Heart right ventricle (tissue), 16 donors: Measurements from ENCODE around the gene BTBD9. TPM values are rescaled to one million over a fixed set of nuclear protein-coding genes. Genes with fewer than 3 reads are reported as not detected.

ENCODE experiments used
- ATAC-seq, 8 donors: fragments of 200-7000 bp; cut with Tn5 transposase; one replicate each; pipeline ENCODE4 v1.9.1; 2020; ENCODE audit warnings: mild to moderate bottlenecking in 8 of 8, moderate library complexity in 8 of 8, moderate number of reproducible peaks in 1 of 8
- DNase-seq, 2 donors: peaks; one replicate each; pipeline ENCODE4 v3.0.0-alpha.2; 2020
- H3K27ac ChIP-seq, 10 donors: fragments of 200-600 bp; sonication (generic) in 2 of 10; one replicate each; pipeline versions ENCODE4 v1.5.0 to v1.8.0; 2020 to 2022; ENCODE audit warnings: mild to moderate bottlenecking in 3 of 10
- H3K27me3 ChIP-seq, 7 donors: fragments of 200-600 bp; one replicate each; pipeline ENCODE4 v1.8.0; 2021 to 2022; ENCODE audit warnings: mild to moderate bottlenecking in 2 of 7
- H3K36me3 ChIP-seq, 9 donors: fragments of 200-600 bp; sonication (generic) in 1 of 9; one replicate each; pipeline versions ENCODE4 v1.5.0 to v1.8.0; 2020 to 2022; ENCODE audit warnings: mild to moderate bottlenecking in 2 of 9
- H3K4me1 ChIP-seq, 9 donors: fragments of 200-600 bp; sonication (generic) in 1 of 9; one replicate each; pipeline versions ENCODE4 v1.5.0 to v1.8.0; 2020 to 2022; ENCODE audit warnings: mild to moderate bottlenecking in 4 of 9
- H3K4me3 ChIP-seq, 10 donors: fragments of 200-600 bp; sonication (generic) in 2 of 10; one replicate each; pipeline versions ENCODE4 v1.5.0 to v1.8.0; 2020 to 2022; ENCODE audit warnings: mild to moderate bottlenecking in 7 of 10, moderate library complexity in 2 of 10
- H3K9me3 ChIP-seq, 11 donors: fragments of 200-600 bp in 10 of 11; sonication (generic) in 2 of 11; one replicate each; pipeline versions ENCODE4 v1.5.0 to v1.8.0; 2013 to 2022; ENCODE audit warnings: mild to moderate bottlenecking in 2 of 11, control low read depth in 1 of 11, moderate library complexity in 1 of 11
- WGBS, 2 donors: extraction: QIAGEN DNeasy Blood & Tissue Kit; methylation state at CpG; one replicate each; pipeline ENCODE4 v1.1.7; 2013; ENCODE audit warnings: inconsistent platforms in 1 of 2; 5-methylcytosine and 5-hydroxymethylcytosine counted together
- intact Hi-C, 10 donors: fragments of 100-400 bp; cut with DNase I; formaldehyde crosslinking; loops; one replicate each; pipeline versions ENCODE4 v1.11.1 to v1.14.2; 2022
- polyA plus RNA-seq, 2 donors: library from polyadenylated mRNA; stranded (reverse); fragments of 200-250 nt; gene quantifications; one replicate each; pipeline ENCODE4 v1.2.3, GENCODE V29; 2013
- total RNA-seq, 10 donors: library from RNA; stranded (reverse); fragmentation: NEBNext Ultra II Directional in 3 of 10; extraction: Animal tissue kit (Norgen Biotek cat#: 25700) in 3 of 10; gene quantifications; one replicate each; pipeline versions ENCODE4 v1.2.1 to v1.2.4, GENCODE V29; 2021 to 2023
- TF ChIP-seq, protein P1 (sequence below), 9 donors: fragments of 200-600 bp; sonication (generic) in 2 of 9; IDR thresholded peaks; one replicate each; pipeline versions ENCODE4 v1.5.0 to v1.8.0; 2021 to 2022; ENCODE audit warnings: antibody characterized with exemption in 9 of 9, mild to moderate bottlenecking in 5 of 9, moderate library complexity in 1 of 9
- donor health status: Arrhythmogenic right ventricular cardiomyopathy.
- donor health status: ischemic (EF 13 %, LVEDD 7.1; RV severe dilation, severe dysfunction).
- donor health status: healthy with polysubstance abuse.
- donor health status: DM: no; HTN: yes; CAD: no.
- donor health status: DM: no; HTN: no; CAD: no.
- donor health status: ischemic (EF 25% LVEDD 6.9; RV normal size, moderate dysfunction).
- donor health status: ischemic (EF 25% LVEDD 5.7; RV mildly dilated, moderate dysfunction).
- donor health status: healthy.
- donor health status: DM: yes; HTN: yes; CAD: no.
- donor health status: Ischemic cardiomyopathy.
- donor health status: ischemic (EF 35%, LVEDD 5.7; RV mildly dilated, moderate dysfunction).
- donor health status: nonischemic (EF 11% LVEDD 7.7; RV severe dilation, severe dysfunction).
- donor health status: DM: yes; HTN: yes; CAD: no.
- donor health status: PGD.
- donor health status: ischemic (EF 29% LVEDD 5.4; RV normal size, mild dysfunction).
- donor health status: nonischemic (EF 23%, LVEDD 6.1; RV moderate dilation, normal function).

Gene BTBD9
- total and polyA plus RNA-seq, 12 donors: 4.2 to 27.7 (median 18.3) TPM

DNA sequence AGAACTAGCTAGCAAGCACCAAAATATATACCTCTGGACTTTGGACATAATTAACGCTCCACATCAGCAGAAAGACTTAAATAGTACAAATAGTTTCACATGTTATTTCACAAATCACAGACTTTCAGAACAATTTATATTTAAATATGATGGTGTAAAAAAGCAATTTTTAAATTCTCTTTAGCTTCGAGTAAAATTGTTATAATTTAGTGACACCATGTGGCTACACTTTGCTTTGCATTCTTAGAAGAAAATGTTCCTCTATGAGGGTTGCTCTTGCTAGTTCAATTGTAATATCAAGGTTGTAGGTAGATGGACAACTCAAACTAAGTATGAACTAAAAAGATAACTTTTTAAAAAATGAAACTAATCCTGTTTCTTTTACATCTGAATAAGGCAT lies 69.0 kb downstream of the BTBD9 start:
- no peak for DNase-seq
- intact Hi-C loops: no loop called here
- WGBS, 2 donors: 68 to 75% methylated on average over 2 of the region's 2 CpGs
- TF ChIP-seq, protein P1, sequence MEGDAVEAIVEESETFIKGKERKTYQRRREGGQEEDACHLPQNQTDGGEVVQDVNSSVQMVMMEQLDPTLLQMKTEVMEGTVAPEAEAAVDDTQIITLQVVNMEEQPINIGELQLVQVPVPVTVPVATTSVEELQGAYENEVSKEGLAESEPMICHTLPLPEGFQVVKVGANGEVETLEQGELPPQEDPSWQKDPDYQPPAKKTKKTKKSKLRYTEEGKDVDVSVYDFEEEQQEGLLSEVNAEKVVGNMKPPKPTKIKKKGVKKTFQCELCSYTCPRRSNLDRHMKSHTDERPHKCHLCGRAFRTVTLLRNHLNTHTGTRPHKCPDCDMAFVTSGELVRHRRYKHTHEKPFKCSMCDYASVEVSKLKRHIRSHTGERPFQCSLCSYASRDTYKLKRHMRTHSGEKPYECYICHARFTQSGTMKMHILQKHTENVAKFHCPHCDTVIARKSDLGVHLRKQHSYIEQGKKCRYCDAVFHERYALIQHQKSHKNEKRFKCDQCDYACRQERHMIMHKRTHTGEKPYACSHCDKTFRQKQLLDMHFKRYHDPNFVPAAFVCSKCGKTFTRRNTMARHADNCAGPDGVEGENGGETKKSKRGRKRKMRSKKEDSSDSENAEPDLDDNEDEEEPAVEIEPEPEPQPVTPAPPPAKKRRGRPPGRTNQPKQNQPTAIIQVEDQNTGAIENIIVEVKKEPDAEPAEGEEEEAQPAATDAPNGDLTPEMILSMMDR (IDR thresholded peaks at IDR 0.05): peak in 8 of 9 donors; percentile 7 to 58 (median 38)
- no peak overlapping the region for H3K4me3 ChIP-seq
- peaks cover 0 to 25% (median 9%) of the 10 kb centered on the region in 9 donors for H3K4me1 ChIP-seq
- no peak overlapping the region for H3K27ac ChIP-seq
- H3K36me3 ChIP-seq: peaks cover 0 to 12% (median 0%) of the 10 kb centered on the region in 9 donors
- H3K9me3 ChIP-seq: no peaks in the 10 kb centered on the region
- ATAC-seq: no peak
- H3K27me3 ChIP-seq: no peaks in the 10 kb centered on the region

DNA sequence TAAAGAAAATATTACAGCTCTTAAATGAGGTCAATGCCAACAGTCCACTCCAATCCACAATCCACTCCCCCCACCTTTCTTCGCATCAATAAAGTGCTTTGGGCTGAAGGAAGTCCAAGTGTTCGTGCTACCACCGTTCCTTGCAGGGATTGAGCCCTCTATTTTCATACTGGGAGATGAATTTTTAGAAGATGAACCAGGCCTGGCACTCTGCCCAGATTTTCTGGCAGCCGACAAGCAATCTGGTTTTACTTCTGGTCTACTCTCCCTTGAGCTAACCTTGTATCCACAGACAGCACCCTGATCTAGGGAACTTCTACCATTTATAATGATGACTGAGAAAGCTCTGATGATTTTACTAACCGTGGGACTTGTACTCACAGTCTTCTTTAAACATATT lies 72.3 kb downstream of the BTBD9 start:
- no peaks in the 10 kb centered on the region for H3K9me3 ChIP-seq
- H3K27me3 ChIP-seq: no peaks in the 10 kb centered on the region
- intact Hi-C loops: no loop called here
- no peak overlapping the region for H3K27ac ChIP-seq
- peak; percentile 74 to 82 for DNase-seq
- ATAC-seq: peak in 7 of 8 donors; percentile 38 to 86 (median 72)
- TF ChIP-seq, protein P1 (IDR thresholded peaks at IDR 0.05): no peak
- no peak overlapping the region for H3K4me3 ChIP-seq
- no peaks in the 10 kb centered on the region for H3K36me3 ChIP-seq
- WGBS, 2 donors: 22 to 24% methylated on average over 5 of the region's 5 CpGs
- H3K4me1 ChIP-seq: peaks cover 0 to 25% (median 9%) of the 10 kb centered on the region in 9 donors

DNA sequence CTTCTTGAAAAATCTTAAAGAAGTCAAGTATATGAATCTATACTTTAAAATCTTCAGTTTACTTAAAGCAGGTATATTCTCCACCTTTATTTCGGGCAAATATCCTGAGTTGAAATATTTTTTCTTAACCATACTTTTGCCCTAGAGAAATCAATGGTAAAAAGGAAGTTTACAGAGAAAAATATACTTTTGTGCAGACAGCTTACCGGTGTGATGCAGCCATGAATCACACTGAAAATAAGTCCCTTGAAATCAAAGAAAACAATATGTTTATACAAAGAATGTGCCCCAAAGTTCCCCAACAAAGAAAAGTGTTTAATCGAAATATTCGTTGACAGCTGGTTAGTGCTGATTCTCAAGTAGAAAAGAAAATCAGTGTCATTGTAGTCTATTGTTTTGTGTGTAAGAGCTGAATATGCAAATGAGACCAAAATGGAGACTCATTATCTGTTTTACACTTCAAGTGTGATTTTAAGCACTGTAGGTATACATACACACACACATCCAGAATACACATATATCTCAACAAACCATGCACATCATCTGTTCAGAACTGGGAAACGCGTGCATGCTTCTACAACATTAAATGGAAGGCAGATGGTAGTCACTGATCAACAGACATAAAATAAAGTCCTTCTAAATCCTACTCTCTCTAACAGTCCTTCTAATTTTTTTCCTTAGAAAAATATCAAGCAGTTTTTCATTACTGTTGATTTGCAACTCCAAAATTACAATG lies 73.3 kb downstream of the BTBD9 start:
- Histone ChIP-seq H3K36me3 (no peaks in the 10 kb centered on the region), H3K27ac (no peak overlapping the region), H3K4me3 (no peak overlapping the region), H3K9me3 (no peaks in the 10 kb centered on the region), H3K27me3 (no peaks in the 10 kb centered on the region), H3K4me1 (peaks cover 0 to 16% (median 7%) of the 10 kb centered on the region in 9 donors)
- TF ChIP-seq, protein P1 (IDR thresholded peaks at IDR 0.05): no peak
- DNase-seq: no peak
- 97 to 98% methylated on average over 6 of the region's 6 CpGs for WGBS, 2 donors
- ATAC-seq: no peak
- intact Hi-C loops: no loop called here

DNA sequence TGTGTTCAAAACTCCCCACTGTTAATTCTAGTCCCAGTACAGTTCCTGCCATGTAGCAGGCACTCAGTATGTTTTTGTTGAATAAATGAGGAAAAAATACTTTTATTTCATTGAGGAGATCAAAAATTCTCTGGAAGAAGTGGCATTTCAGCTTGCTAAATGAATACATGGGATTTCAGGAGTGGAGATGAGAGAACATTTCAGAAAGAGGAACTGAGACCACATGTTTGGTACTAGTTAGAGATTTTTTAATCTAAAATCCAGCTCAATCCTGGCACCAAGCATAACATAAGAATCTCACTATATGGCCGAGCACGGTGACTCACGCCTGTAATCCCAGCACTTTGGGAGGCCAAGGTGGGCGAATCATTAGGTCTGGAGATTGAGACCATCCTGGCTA lies 75.4 kb downstream of the BTBD9 start:
- ATAC-seq: no peak
- Histone ChIP-seq H3K4me3 (no peak overlapping the region), H3K27ac (no peak overlapping the region), H3K9me3 (no peaks in the 10 kb centered on the region), H3K36me3 (no peaks in the 10 kb centered on the region), H3K27me3 (no peaks in the 10 kb centered on the region), H3K4me1 (peaks cover 0 to 13% (median 7%) of the 10 kb centered on the region in 9 donors)
- intact Hi-C loops: no loop called here
- 83 to 91% methylated on average over 4 of the region's 4 CpGs for WGBS, 2 donors
- TF ChIP-seq, protein P1 (IDR thresholded peaks at IDR 0.05): no peak
- no peak for DNase-seq
